GM21447 (cell line): ENCODE data around the gene LRRC72.

Experiments used
- ATAC-seq: cut with Tn5 transposase; IDR thresholded peaks from one replicate; pipeline ENCODE4 v1.9.1; 2021; ENCODE audit not compliant: unreplicated experiment

The LRRC72 gene

DNA sequence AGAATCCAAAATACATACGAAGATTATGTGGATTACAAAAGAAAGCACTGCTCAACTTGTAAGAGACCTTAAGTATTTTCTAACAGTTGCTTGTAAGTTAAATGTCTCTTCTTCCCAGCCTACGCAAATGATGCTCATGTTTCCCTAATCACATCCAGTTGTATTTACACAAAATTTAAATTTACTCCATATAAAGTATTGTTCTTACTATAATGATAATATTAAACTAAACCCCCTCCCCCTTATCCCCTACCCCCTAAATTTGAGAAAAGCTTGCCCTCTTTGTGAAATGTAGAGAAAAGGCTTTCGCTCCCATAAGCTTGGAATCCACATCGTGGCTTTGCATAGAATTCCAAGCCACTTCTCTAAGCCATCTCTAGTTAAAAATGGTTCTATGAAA lies 89.5 kb downstream of the LRRC72 start:
- ATAC-seq = no peak

DNA sequence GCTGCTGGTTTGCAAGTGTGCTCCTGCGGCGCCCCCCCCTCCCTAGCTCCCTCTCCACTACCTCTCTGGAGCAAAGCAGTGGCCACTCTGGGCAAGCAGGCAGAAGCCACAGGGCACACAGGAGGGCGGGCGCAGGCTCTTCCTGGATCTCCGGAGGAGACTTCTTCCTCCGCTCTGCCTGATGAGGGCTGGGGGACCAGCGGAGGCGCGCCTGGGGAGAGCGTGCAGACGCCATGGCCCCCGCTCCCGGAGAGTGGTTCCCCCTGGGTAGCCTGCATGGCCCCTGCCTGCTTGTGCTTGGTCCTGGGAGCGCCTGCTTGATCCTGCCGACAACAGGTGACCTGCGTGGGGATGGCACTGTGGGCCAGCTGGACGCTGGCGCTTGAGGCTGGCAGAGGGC lies 89.9 kb downstream of the LRRC72 start:
- ATAC-seq = no peak

DNA sequence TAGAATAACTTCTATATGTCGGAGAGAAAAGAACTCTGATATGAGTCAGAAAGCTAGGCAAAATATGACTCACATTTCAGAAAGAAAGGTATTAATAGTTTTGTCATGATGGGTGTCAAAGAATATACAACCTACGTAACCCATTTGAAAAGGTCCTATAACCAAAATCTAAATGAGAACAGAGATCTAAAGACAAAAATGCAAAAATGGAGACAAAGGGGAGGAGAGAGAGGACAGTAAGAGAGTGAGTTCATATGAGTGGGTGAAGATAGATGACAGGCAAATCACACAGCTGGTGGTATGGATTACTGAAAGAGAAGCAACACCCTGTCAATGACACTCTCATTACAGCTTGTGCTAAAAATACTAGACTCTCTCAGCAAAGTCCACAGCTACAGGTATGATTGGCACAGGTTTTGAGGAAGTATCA lies 93.4 kb downstream of the LRRC72 start:
- peak; percentile 84 for ATAC-seq

DNA sequence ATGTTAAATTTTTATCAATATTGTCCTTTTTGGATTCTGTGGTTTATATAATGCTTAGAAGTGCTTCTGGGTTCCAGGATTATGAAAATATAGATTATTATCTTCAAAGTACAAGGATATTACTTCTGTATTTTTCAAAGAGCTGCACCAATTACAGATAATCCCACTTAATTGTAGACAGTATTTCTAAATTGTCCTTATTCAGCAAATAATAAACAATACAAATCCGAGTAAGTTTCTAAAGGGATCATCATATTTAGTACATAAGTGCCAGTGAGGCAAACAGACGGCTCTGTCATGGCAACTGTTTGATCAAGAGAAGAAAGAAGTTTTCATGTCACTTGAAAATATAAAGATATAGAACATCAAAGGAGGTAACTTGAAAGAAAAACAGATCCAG lies 99.8 kb downstream of the LRRC72 start:
- no peak for ATAC-seq

DNA sequence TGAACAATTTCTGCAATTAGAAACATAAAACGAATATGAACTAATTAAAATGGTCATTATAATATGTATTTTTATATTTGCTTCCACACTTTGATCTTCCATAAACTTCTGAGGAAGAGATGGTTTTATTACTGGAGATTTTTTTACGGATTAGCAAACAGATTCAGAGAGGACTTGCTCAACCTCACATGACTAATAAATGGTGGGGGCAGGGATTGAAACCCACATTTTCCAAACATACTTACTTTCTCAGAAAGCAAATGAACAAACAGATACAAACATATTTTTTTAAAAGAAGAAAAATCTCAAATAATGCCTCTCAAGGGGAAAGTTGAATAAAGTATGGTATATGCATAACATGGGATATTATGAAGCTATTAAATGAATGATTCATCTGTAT lies 100.6 kb downstream of the LRRC72 start:
- ATAC-seq = no peak

DNA sequence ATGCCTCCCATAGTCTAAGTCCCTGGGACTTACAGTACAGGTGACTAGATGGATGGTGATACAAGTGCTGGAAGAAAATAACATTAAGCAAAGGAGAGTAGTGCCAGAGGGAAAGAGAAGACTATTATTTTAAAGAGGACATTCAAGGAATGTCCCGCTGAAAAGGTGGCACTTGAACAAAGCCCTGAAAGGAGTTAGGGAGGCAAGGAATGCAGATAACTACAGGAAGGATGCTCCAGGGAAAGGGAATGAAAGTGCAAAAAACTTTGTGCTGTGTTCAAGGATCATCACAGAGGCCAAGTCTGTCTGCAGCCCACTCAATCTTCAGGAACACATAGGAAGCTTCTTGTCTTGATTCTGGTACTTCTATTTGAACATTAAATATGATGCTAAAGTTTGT lies 104.0 kb downstream of the LRRC72 start:
- no peak for ATAC-seq
